Liver (tissue), 3 donors: ENCODE measurements around the gene SLC22A5.

ENCODE experiments used
- ATF3 ChIP-seq: IDR thresholded peaks from 2 replicates; pipeline ENCODE4 v1.6.1; 2016; ENCODE audit warnings: antibody characterized with exemption
- CTCF ChIP-seq: fragments of 150-350 bp; IDR thresholded peaks from 2 replicates; pipeline ENCODE4 v1.5.1; 2017; ENCODE audit warnings: improper control_type of control experiment, low read depth, low read length; ENCODE audit not compliant: missing input control
- EGR1 ChIP-seq, 2 donors: IDR thresholded peaks; 2 replicates each; pipeline ENCODE4 v1.6.1; 2016 to 2018; ENCODE audit warnings: antibody characterized with exemption in 2 of 2, low read depth in 2 of 2
- FOXA1 ChIP-seq: IDR thresholded peaks from 2 replicates; pipeline ENCODE4 v1.6.1; 2016; ENCODE audit warnings: antibody characterized with exemption
- GABPA ChIP-seq, 2 donors: IDR thresholded peaks in 1 of 2; conservative IDR thresholded peaks in 1 of 2; 2 replicates each; pipeline ENCODE4 v1.6.1; 2016; ENCODE audit warnings: antibody characterized with exemption in 2 of 2, mild to moderate bottlenecking in 1 of 2, moderate library complexity in 1 of 2
- JUND ChIP-seq, 2 donors: IDR thresholded peaks; 2 replicates each; pipeline ENCODE4 v1.6.1; 2016; ENCODE audit warnings: antibody characterized with exemption in 2 of 2
- NR2F2 ChIP-seq: IDR thresholded peaks from 2 replicates; pipeline ENCODE4 v1.6.1; 2016; ENCODE audit warnings: antibody characterized with exemption
- RAD21 ChIP-seq, 2 donors: IDR thresholded peaks; 2 replicates each; pipeline ENCODE4 v1.6.1; 2016; ENCODE audit warnings: antibody characterized with exemption in 2 of 2, mild to moderate bottlenecking in 2 of 2
- TAF1 ChIP-seq: conservative IDR thresholded peaks from 2 replicates; pipeline ENCODE4 v1.6.1; 2016; ENCODE audit warnings: antibody characterized with exemption, mild to moderate bottlenecking
- YY1 ChIP-seq: IDR thresholded peaks from 2 replicates; pipeline ENCODE4 v1.6.1; 2016; ENCODE audit warnings: antibody characterized with exemption, mild to moderate bottlenecking
- ZBTB33 ChIP-seq: IDR thresholded peaks from 2 replicates; pipeline ENCODE4 v1.6.1; 2016; ENCODE audit warnings: antibody characterized with exemption
- TF ChIP-seq, protein P1 (sequence below): IDR thresholded peaks from 2 replicates; pipeline ENCODE4 v1.6.1; 2016; ENCODE audit warnings: antibody characterized with exemption, mild to moderate bottlenecking
- TF ChIP-seq, protein P2 (sequence below): IDR thresholded peaks from 2 replicates; pipeline ENCODE4 v1.6.1; 2016; ENCODE audit warnings: antibody characterized with exemption
- donor health status: healthy.
- donor health status: healthy.

GRCh38 chr5:132397224-132397623 is 27.7 kb downstream of the SLC22A5 start:
- TF ChIP-seq CTCF = no peak
- TF ChIP-seq, protein P1, sequence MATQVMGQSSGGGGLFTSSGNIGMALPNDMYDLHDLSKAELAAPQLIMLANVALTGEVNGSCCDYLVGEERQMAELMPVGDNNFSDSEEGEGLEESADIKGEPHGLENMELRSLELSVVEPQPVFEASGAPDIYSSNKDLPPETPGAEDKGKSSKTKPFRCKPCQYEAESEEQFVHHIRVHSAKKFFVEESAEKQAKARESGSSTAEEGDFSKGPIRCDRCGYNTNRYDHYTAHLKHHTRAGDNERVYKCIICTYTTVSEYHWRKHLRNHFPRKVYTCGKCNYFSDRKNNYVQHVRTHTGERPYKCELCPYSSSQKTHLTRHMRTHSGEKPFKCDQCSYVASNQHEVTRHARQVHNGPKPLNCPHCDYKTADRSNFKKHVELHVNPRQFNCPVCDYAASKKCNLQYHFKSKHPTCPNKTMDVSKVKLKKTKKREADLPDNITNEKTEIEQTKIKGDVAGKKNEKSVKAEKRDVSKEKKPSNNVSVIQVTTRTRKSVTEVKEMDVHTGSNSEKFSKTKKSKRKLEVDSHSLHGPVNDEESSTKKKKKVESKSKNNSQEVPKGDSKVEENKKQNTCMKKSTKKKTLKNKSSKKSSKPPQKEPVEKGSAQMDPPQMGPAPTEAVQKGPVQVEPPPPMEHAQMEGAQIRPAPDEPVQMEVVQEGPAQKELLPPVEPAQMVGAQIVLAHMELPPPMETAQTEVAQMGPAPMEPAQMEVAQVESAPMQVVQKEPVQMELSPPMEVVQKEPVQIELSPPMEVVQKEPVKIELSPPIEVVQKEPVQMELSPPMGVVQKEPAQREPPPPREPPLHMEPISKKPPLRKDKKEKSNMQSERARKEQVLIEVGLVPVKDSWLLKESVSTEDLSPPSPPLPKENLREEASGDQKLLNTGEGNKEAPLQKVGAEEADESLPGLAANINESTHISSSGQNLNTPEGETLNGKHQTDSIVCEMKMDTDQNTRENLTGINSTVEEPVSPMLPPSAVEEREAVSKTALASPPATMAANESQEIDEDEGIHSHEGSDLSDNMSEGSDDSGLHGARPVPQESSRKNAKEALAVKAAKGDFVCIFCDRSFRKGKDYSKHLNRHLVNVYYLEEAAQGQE = no peak
- no peak for TF ChIP-seq YY1
- TF ChIP-seq GABPA (IDR thresholded peaks at IDR 0.05 in 1 of 2, conservative IDR thresholded peaks at IDR 0.05 in 1 of 2) = no peak
- TF ChIP-seq TAF1 = no peak
- no peak for TF ChIP-seq EGR1 (IDR thresholded peaks at IDR 0.05; ENCODE audit: low read depth in 2 of 2)
- TF ChIP-seq, protein P2, sequence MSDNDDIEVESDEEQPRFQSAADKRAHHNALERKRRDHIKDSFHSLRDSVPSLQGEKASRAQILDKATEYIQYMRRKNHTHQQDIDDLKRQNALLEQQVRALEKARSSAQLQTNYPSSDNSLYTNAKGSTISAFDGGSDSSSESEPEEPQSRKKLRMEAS = no peak
- no peak for TF ChIP-seq NR2F2
- no peak for TF ChIP-seq FOXA1
- no peak for TF ChIP-seq RAD21 (IDR thresholded peaks at IDR 0.05)
- no peak for TF ChIP-seq ZBTB33
- no peak for TF ChIP-seq JUND (IDR thresholded peaks at IDR 0.05)
- TF ChIP-seq ATF3 = no peak
